Activated naive CD4-positive, alpha-beta T cell treated with anti-CD3 and anti-CD28 coated beads for 36 hours (primary cell): ENCODE measurements around the gene PRM3. TPM values are rescaled to one million over a fixed set of nuclear protein-coding genes. Genes with fewer than 3 reads are reported as not detected.

Experiments used
- CTCF ChIA-PET: fragments of 350-600 bp; sonication (Branson Sonifier 250); formaldehyde crosslinking; loops from one replicate; lab custom pipeline; 2021; ENCODE audit warnings: antibody characterized with exemption; lab: Charles Lee
- DNase-seq: peaks from one replicate; pipeline ENCODE4 v3.0.0-alpha.2; 2020
- H3K27ac Mint-ChIP-seq: one replicate; pipeline ENCODE4 v1.8.0; 2021; ENCODE audit warnings: mild to moderate bottlenecking, mixed read lengths
- H3K27me3 Mint-ChIP-seq: one replicate; pipeline ENCODE4 v1.8.0; 2021; ENCODE audit warnings: low read depth, mixed read lengths
- H3K36me3 Mint-ChIP-seq: one replicate; pipeline ENCODE4 v1.8.0; 2021; ENCODE audit warnings: low read depth, mixed read lengths
- H3K4me1 Mint-ChIP-seq: one replicate; pipeline ENCODE4 v1.8.0; 2021; ENCODE audit warnings: low read depth, mixed read lengths
- H3K4me3 Mint-ChIP-seq: one replicate; pipeline ENCODE4 v1.8.0; 2021; ENCODE audit warnings: mild to moderate bottlenecking, moderate library complexity, mixed read lengths
- H3K9me3 Mint-ChIP-seq: one replicate; pipeline ENCODE4 v1.8.0; 2021; ENCODE audit warnings: mixed read lengths
- intact Hi-C: fragments of 100-400 bp; cut with micrococcal nuclease; formaldehyde crosslinking; loops from one replicate; pipeline ENCODE4 v1.15.1; 2023
- total RNA-seq, 2 experiments: library from RNA; stranded (reverse); gene quantifications; one replicate each; pipeline ENCODE4 v1.2.3, GENCODE V29; 2021

Gene PRM3
- total RNA-seq, 2 experiments from 2014 or later = not detected

GRCh38 chr16:11253009-11253994 is 20.1 kb downstream of the PRM3 start:
- H3K4me3 Mint-ChIP-seq = peak overlapping the region; percentile 87

DNA sequence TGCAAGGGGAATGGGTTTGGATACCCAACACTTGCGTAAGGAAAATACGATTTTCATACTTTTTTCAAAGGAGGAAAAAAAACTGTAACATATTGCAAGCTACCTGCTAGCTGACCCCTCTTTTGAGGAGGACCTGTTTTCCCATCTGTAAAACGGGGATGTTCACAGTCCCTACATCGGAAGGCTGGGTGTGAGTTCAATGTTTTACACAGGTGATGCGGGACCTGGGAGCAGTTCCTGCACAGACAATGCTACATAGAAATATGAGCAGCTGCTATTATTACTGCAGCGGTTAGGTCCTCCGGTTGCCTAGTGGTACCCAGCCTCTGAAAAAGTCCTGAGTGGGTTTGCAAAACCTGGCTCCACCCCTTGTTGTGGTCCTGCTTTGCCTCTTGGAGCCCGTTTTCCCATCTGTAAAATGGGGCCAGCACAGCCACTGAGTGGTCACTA is 20.9 kb downstream of the PRM3 start:
- peaks cover 49% of the 10 kb centered on the region for H3K36me3 Mint-ChIP-seq
- DNase-seq = no peak
- H3K4me3 Mint-ChIP-seq = peak overlapping the region; percentile 87
- no peaks in the 10 kb centered on the region for H3K27me3 Mint-ChIP-seq
- H3K4me1 Mint-ChIP-seq = peaks cover 35% of the 10 kb centered on the region
- no peaks in the 10 kb centered on the region for H3K9me3 Mint-ChIP-seq
- CTCF ChIA-PET = interaction anchor here (0.6 to 1.9 kb wide), 13 partner anchors 18 to 303 kb away, joined by 3 to 7 read pairs (median 3); no protein-coding TSS in a partner anchor
- intact Hi-C loops = loop anchor here (1.0 to 10.0 kb wide), 7 partner anchors 19 to 542 kb away; partner anchors contain the start of genes NUBP1 and ZC3H7A
- H3K27ac Mint-ChIP-seq = peak overlapping the region; percentile 99

More at GRCh38 chr16:11253009-11253994, 20.1 kb downstream of the PRM3 start:
- Mint-ChIP-seq H3K9me3 (no peaks in the 10 kb centered on the region), H3K27me3 (no peaks in the 10 kb centered on the region), H3K27ac (peak overlapping the region; percentile 99), H3K4me1 (peaks cover 35% of the 10 kb centered on the region), H3K36me3 (peaks cover 46% of the 10 kb centered on the region)
- intact Hi-C loops = loop anchor here (10.0 kb wide), 2 partner anchors 509 to 541 kb away; partner anchors contain the start of genes NUBP1 and ZC3H7A
- CTCF ChIA-PET = interaction anchor here (0.6 to 3.8 kb wide), 8 partner anchors 28 to 282 kb away, joined by 3 to 32 read pairs (median 4); no protein-coding TSS in a partner anchor
- DNase-seq = peak; percentile 86

DNA sequence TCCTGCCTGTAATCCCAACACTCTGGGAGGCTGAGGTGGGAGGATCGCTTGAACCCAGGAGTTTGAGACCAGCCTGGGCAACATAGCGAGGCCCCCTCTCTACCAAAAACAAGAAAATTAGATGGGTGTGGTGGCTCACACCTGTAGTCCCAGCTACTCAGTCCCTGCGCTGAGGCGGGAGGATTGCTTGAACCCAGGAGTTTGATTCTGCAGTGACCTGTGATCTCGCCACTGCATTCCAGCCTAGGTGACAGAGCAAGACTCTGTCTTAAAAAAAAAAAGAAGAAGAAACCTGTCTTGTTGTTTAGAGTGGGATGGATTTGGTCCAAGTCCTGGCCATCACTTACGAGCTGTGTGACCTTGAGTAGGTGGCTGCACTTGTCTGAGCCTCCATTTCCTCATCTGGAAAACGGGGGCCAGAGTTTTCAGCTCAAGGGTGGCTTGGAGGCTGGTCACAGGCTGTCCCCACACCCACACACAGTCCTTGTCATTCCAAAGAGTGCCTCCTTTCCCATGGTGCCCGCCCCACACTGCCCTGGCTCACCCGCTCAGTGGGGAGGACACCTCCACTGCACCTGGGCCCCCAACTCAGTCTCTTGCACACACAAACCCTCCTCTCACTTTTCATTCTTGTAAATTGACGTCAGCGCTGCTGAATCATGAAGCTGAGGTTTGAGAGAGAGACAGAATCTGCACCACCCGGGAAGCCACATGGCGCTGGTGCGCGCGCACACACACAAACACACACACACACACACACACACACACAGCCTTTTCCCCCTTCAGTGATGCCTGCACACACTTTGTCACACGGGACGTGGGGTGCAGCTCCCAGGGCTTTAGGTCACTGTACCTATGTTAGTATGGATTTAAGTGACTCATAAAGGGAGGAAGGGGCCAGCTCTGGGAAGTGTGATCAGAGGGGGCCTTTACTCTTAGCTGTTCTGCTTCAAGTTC is 21.6 kb downstream of the PRM3 start:
- CTCF ChIA-PET = interaction anchor here (0.6 to 1.9 kb wide), 16 partner anchors 13 to 302 kb away, joined by 3 to 7 read pairs (median 3); no protein-coding TSS in a partner anchor
- Mint-ChIP-seq H3K27ac (peak overlapping the region; percentile 99), H3K4me3 (peak overlapping the region; percentile 87), H3K27me3 (no peaks in the 10 kb centered on the region), H3K9me3 (no peaks in the 10 kb centered on the region), H3K36me3 (peaks cover 49% of the 10 kb centered on the region), H3K4me1 (peaks cover 34% of the 10 kb centered on the region)
- DNase-seq = peak; percentile 93
- intact Hi-C loops = loop anchor here (1.0 to 10.0 kb wide), 7 partner anchors 19 to 543 kb away; partner anchors contain the start of genes NUBP1 and ZC3H7A

GRCh38 chr16:11250786-11251524 is 22.5 kb downstream of the PRM3 start:
- no peak overlapping the region for H3K4me3 Mint-ChIP-seq
- peaks cover 49% of the 10 kb centered on the region for H3K36me3 Mint-ChIP-seq
- H3K27me3 Mint-ChIP-seq = no peaks in the 10 kb centered on the region
- intact Hi-C loops = loop anchor here (10.0 kb wide), 2 partner anchors 506 to 544 kb away; partner anchors contain the start of genes NUBP1 and ZC3H7A
- no peak for DNase-seq
- CTCF ChIA-PET = interaction anchor here (0.9 to 1.5 kb wide), 4 partner anchors 12 to 287 kb away, joined by 3 to 7 read pairs (median 5); no protein-coding TSS in a partner anchor
- H3K9me3 Mint-ChIP-seq = no peaks in the 10 kb centered on the region
- H3K4me1 Mint-ChIP-seq = peaks cover 41% of the 10 kb centered on the region
- peak overlapping the region; percentile 99 for H3K27ac Mint-ChIP-seq

GRCh38 chr16:11250091-11250785 is 23.2 kb downstream of the PRM3 start:
- peaks cover 46% of the 10 kb centered on the region for H3K36me3 Mint-ChIP-seq
- H3K27me3 Mint-ChIP-seq = no peaks in the 10 kb centered on the region
- CTCF ChIA-PET = no interaction called here
- no peak overlapping the region for H3K4me3 Mint-ChIP-seq
- no peaks in the 10 kb centered on the region for H3K9me3 Mint-ChIP-seq
- H3K27ac Mint-ChIP-seq = peak overlapping the region; percentile 71
- peaks cover 48% of the 10 kb centered on the region for H3K4me1 Mint-ChIP-seq
- DNase-seq = no peak
- intact Hi-C loops = loop anchor here (10.0 kb wide), 2 partner anchors 505 to 545 kb away; partner anchors contain the start of genes NUBP1 and ZC3H7A

DNA sequence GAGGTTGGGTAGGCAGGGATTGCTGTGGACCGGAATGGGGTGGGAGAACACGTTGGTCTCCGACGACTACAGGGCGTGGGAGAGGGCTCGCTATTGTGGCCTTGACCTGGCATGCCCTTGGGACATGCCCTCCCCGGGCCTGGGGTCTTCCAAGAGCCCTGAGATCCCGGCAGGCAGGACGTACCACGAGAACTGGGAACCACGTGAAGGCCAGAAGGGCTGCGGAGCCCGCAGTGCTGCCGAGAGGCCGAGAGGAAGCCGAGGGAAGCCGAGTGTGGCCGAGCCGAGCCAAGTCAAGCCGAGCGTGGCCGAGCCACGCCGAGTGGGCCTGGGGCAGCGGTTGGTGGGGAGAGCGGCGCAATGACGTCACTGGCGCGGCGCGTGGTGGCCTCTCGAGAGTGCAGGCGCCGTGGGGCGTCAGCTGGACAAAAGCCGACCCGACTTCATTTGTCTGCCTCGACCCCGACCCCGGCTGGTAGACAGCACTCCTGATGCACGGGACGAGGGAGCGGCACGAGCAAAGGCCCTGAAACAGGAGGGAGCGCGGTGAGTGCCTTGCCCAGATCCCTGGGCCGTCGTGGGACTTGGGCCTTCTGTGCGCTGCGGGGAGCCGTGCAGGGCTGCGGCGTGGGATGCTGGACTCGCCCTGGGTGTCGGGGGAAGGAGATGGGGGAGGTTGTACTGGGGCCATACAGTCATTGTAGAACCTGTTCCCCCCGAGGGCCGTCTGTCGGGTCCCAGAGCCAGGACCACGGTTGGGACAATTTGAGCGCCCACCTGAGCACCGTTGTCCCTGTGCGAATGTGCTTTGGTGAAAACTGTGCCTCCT is 24.0 kb downstream of the PRM3 start:
- no peaks in the 10 kb centered on the region for H3K27me3 Mint-ChIP-seq
- CTCF ChIA-PET = no interaction called here
- no peak overlapping the region for H3K4me3 Mint-ChIP-seq
- peaks cover 51% of the 10 kb centered on the region for H3K4me1 Mint-ChIP-seq
- DNase-seq = no peak
- intact Hi-C loops = loop anchor here (10.0 kb wide), 2 partner anchors 505 to 545 kb away; partner anchors contain the start of genes NUBP1 and ZC3H7A
- no peaks in the 10 kb centered on the region for H3K9me3 Mint-ChIP-seq
- peaks cover 40% of the 10 kb centered on the region for H3K36me3 Mint-ChIP-seq
- no peak overlapping the region for H3K27ac Mint-ChIP-seq

GRCh38 chr16:11248133-11248532 is 25.3 kb downstream of the PRM3 start:
- peaks cover 28% of the 10 kb centered on the region for H3K36me3 Mint-ChIP-seq
- intact Hi-C loops = no loop called here
- peak; percentile 49 for DNase-seq
- H3K4me3 Mint-ChIP-seq = no peak overlapping the region
- peak overlapping the region; percentile 23 for H3K27ac Mint-ChIP-seq
- no peaks in the 10 kb centered on the region for H3K27me3 Mint-ChIP-seq
- H3K4me1 Mint-ChIP-seq = peaks cover 51% of the 10 kb centered on the region
- CTCF ChIA-PET = interaction anchor here (0.9 to 1.6 kb wide), 3 partner anchors 23 to 277 kb away, joined by 3 to 4 read pairs (median 4); no protein-coding TSS in a partner anchor
- H3K9me3 Mint-ChIP-seq = no peaks in the 10 kb centered on the region

GRCh38 chr16:11245988-11246387 is 27.4 kb downstream of the PRM3 start:
- CTCF ChIA-PET = interaction anchor here (1.0 to 1.5 kb wide), 2 partner anchors 9 to 275 kb away, joined by 4 to 6 read pairs; no protein-coding TSS in a partner anchor
- Mint-ChIP-seq H3K9me3 (no peaks in the 10 kb centered on the region), H3K27me3 (no peaks in the 10 kb centered on the region), H3K4me1 (peaks cover 42% of the 10 kb centered on the region), H3K27ac (no peak overlapping the region), H3K36me3 (peaks cover 10% of the 10 kb centered on the region), H3K4me3 (no peak overlapping the region)
- DNase-seq = peak; percentile 57
- intact Hi-C loops = loop anchor here (1.0 kb wide), 2 partner anchors 13 to 21 kb away; no protein-coding TSS in a partner anchor

GRCh38 chr16:11245222-11245737 is 28.1 kb downstream of the PRM3 start:
- Mint-ChIP-seq H3K4me1 (peaks cover 42% of the 10 kb centered on the region), H3K9me3 (no peaks in the 10 kb centered on the region), H3K27me3 (no peaks in the 10 kb centered on the region), H3K4me3 (no peak overlapping the region), H3K36me3 (peaks cover 6% of the 10 kb centered on the region), H3K27ac (peak overlapping the region; percentile 50)
- intact Hi-C loops = no loop called here
- DNase-seq = no peak
- CTCF ChIA-PET = interaction anchor here (1.5 kb wide), 1 partner anchor 10 kb away, joined by 4 read pairs; no protein-coding TSS in a partner anchor
